GM12891 (cell line): ENCODE measurements around the gene TMEM178B.

ENCODE experiments used
- PAX5 ChIP-seq: IDR thresholded peaks from 2 replicates; pipeline ENCODE4 v1.6.1; 2011; ENCODE audit warnings: low read length, moderate library complexity, mild to moderate bottlenecking; ENCODE audit not compliant: insufficient read depth, severe bottlenecking
- POLR2A ChIP-seq: IDR thresholded peaks from 2 replicates; pipeline ENCODE4 v1.6.1; 2011; ENCODE audit warnings: low read depth, low read length, control low read depth
- POLR2AphosphoS5 ChIP-seq: IDR thresholded peaks from 2 replicates; pipeline ENCODE4 v1.6.1; 2011; ENCODE audit warnings: low read depth, low read length, control low read depth
- POU2F2 ChIP-seq: IDR thresholded peaks from 2 replicates; pipeline ENCODE4 v1.6.1; 2011; ENCODE audit warnings: low read depth, mild to moderate bottlenecking, control low read depth, low read length, moderate library complexity
- SPI1 ChIP-seq: IDR thresholded peaks from 2 replicates; pipeline ENCODE4 v1.6.1; 2011; ENCODE audit warnings: low read depth, low read length, control low read depth
- TAF1 ChIP-seq: IDR thresholded peaks from 2 replicates; pipeline ENCODE4 v1.6.1; 2011; ENCODE audit warnings: low read depth, low read length, control low read depth

DNA sequence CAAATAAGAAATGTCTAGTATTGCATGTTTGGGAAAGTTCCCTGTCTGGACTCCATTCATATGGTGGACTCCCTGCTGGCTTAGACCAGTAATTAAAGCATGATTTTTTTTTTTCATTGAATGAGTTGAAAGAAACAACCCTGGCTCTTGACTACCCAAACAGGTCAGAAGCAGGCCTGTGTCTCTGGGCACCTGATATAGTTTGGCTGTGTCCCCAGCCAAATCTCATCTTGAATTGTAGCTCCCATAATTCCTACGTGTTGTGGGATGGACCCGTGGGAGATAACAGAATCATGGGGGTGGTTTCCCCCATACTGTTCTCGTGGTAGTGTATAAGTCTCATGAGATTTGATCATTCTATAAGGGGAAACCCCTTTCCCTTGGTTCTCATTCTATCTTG is 206.2 kb downstream of the TMEM178B start:
- no peak for TF ChIP-seq SPI1
- TF ChIP-seq POLR2A: no peak
- no peak for TF ChIP-seq POLR2AphosphoS5
- no peak for TF ChIP-seq TAF1
- no peak for TF ChIP-seq POU2F2
- TF ChIP-seq PAX5: no peak
